GM18499 (cell line): ENCODE measurements around the gene EPYC.
A peak's percentile ranks its signal among the peaks of the same experiment; 100 is the strongest.

Experiments used
- ATAC-seq: cut with Tn5 transposase; IDR thresholded peaks from one replicate; pipeline ENCODE4 v1.9.1; 2021; ENCODE audit warnings: moderate number of reproducible peaks; ENCODE audit not compliant: insufficient read depth, unreplicated experiment

The EPYC gene

GRCh38 chr12:90959538-90960139, 45.1 kb downstream of the EPYC start:
- peak; percentile 68 for ATAC-seq

- no peak for ATAC-seq
Observed at GRCh38 chr12:90959032-90959431, 45.7 kb downstream of the EPYC start.

- no peak for ATAC-seq
Observed at GRCh38 chr12:90958347-90958746, 46.4 kb downstream of the EPYC start.

- ATAC-seq: no peak
Observed at GRCh38 chr12:90954921-90955320, 49.9 kb downstream of the EPYC start, which contains the start of gene CCER1. Gene CCER1 (minus strand): TSS chr12:90955176. CDS start chr12:90954742, 434 bp downstream.

- ATAC-seq: no peak
Observed at GRCh38 chr12:90954428-90954827, 50.3 kb downstream of the EPYC start.

GRCh38 chr12:90953956-90954421, 50.8 kb downstream of the EPYC start:
- no peak for ATAC-seq

- no peak for ATAC-seq
Observed at GRCh38 chr12:90951432-90952105, 53.2 kb downstream of the EPYC start.

GRCh38 chr12:90947869-90948268, 56.9 kb downstream of the EPYC start:
- ATAC-seq: no peak

GRCh38 chr12:90945070-90945649, 59.6 kb downstream of the EPYC start:
- ATAC-seq: peak; percentile 75

- ATAC-seq: no peak
Observed at GRCh38 chr12:90943255-90943654, 61.5 kb downstream of the EPYC start.

- ATAC-seq: no peak
Observed at GRCh38 chr12:90940872-90941499, 63.8 kb downstream of the EPYC start.

- ATAC-seq: no peak
Observed at GRCh38 chr12:90939382-90939781, 65.4 kb downstream of the EPYC start.

GRCh38 chr12:90938451-90938850, 66.3 kb downstream of the EPYC start:
- no peak for ATAC-seq

GRCh38 chr12:90937651-90938050, 67.1 kb downstream of the EPYC start:
- no peak for ATAC-seq

GRCh38 chr12:90936230-90937005, 68.4 kb downstream of the EPYC start:
- no peak for ATAC-seq

- ATAC-seq: no peak
Observed at GRCh38 chr12:90925562-90925961, 79.2 kb downstream of the EPYC start.

GRCh38 chr12:90924406-90924805, 80.4 kb downstream of the EPYC start:
- no peak for ATAC-seq

- ATAC-seq: no peak
Observed at GRCh38 chr12:90922145-90922627, 82.6 kb downstream of the EPYC start.

- no peak for ATAC-seq
Observed at GRCh38 chr12:90921536-90921935, 83.2 kb downstream of the EPYC start.

GRCh38 chr12:90920222-90920621, 84.5 kb downstream of the EPYC start:
- no peak for ATAC-seq
